Astrocyte (in vitro differentiated cells and primary cell): ENCODE data around the gene HOXC9. TPM values are rescaled to one million over a fixed set of nuclear protein-coding genes. Genes with fewer than 3 reads are reported as not detected.

Experiments used
- DNase-seq: peaks from one replicate; pipeline ENCODE4 v3.0.0-alpha.2; 2010; ENCODE audit warnings: low read depth
- FAIRE-seq: peaks from 2 replicates; lab custom pipeline; 2011; peaks lifted over from hg19 to GRCh38; lab: Jason Lieb, UNC
- H2AFZ ChIP-seq: 2 replicates; pipeline ENCODE4 v1.6.0; 2012; ENCODE audit warnings: low read depth, low read length, inconsistent platforms
- H3K27ac ChIP-seq: 2 replicates; pipeline ENCODE4 v1.5.1; 2011; ENCODE audit warnings: low read depth, low read length, inconsistent platforms
- H3K27me3 ChIP-seq: 2 replicates; pipeline ENCODE4 v1.6.0; 2011; ENCODE audit warnings: low read length, inconsistent platforms; ENCODE audit not compliant: insufficient read depth
- H3K36me3 ChIP-seq: 2 replicates; pipeline ENCODE4 v1.5.1; 2011; ENCODE audit warnings: low read length, inconsistent platforms; ENCODE audit not compliant: insufficient read depth
- H3K4me1 ChIP-seq: 2 replicates; pipeline ENCODE4 v1.5.1; 2011; ENCODE audit warnings: low read length, inconsistent platforms; ENCODE audit not compliant: insufficient read depth
- H3K4me2 ChIP-seq: 2 replicates; pipeline ENCODE4 v1.6.0; 2012; ENCODE audit warnings: low read length, inconsistent platforms
- H3K4me3 ChIP-seq: 2 replicates; pipeline ENCODE4 v1.5.1; 2011; ENCODE audit warnings: low read depth, mild to moderate bottlenecking, low read length, inconsistent platforms; ENCODE audit not compliant: insufficient read depth
- H3K79me2 ChIP-seq: 2 replicates; pipeline ENCODE4 v1.6.0; 2012; ENCODE audit warnings: mild to moderate bottlenecking, low read length, inconsistent platforms; ENCODE audit not compliant: insufficient read depth
- H3K9ac ChIP-seq: 2 replicates; pipeline ENCODE4 v1.6.0; 2012; ENCODE audit warnings: mild to moderate bottlenecking, low read length, inconsistent platforms
- H3K9me3 ChIP-seq: 2 replicates; pipeline ENCODE4 v1.5.1; 2012; ENCODE audit warnings: low read depth, mild to moderate bottlenecking, low read length, inconsistent platforms; ENCODE audit not compliant: insufficient read depth
- H4K20me1 ChIP-seq: 2 replicates; pipeline ENCODE4 v1.6.0; 2012; ENCODE audit warnings: low read length, inconsistent platforms; ENCODE audit not compliant: insufficient read depth
- H3K27ac Mint-ChIP-seq: one replicate; pipeline ENCODE4 v1.8.0; 2021; ENCODE audit warnings: mild to moderate bottlenecking, mixed read lengths; ENCODE audit not compliant: unreplicated experiment
- H3K27me3 Mint-ChIP-seq: one replicate; pipeline ENCODE4 v1.8.0; 2021; ENCODE audit warnings: low read depth, mixed read lengths; ENCODE audit not compliant: unreplicated experiment
- H3K36me3 Mint-ChIP-seq: one replicate; pipeline ENCODE4 v1.8.0; 2021; ENCODE audit warnings: low read depth, mixed read lengths; ENCODE audit not compliant: unreplicated experiment
- H3K4me1 Mint-ChIP-seq: one replicate; pipeline ENCODE4 v1.8.0; 2021; ENCODE audit warnings: low read depth, mixed read lengths; ENCODE audit not compliant: unreplicated experiment
- H3K4me3 Mint-ChIP-seq: one replicate; pipeline ENCODE4 v1.8.0; 2021; ENCODE audit warnings: mild to moderate bottlenecking, moderate library complexity, mixed read lengths; ENCODE audit not compliant: unreplicated experiment
- H3K9me3 Mint-ChIP-seq: one replicate; pipeline ENCODE4 v1.8.0; 2021; ENCODE audit warnings: mild to moderate bottlenecking, mixed read lengths; ENCODE audit not compliant: unreplicated experiment
- EZH2 ChIP-seq: IDR thresholded peaks from 2 replicates; pipeline ENCODE4 v1.6.1; 2012; ENCODE audit warnings: mild to moderate bottlenecking, low read length, inconsistent platforms; ENCODE audit not compliant: insufficient read depth
- total RNA-seq: library from RNA; stranded (reverse); gene quantifications from 2 replicates; pipeline ENCODE4 v1.2.1, GENCODE V29; 2021
- TF ChIP-seq, protein P1 (sequence below): IDR thresholded peaks from 2 replicates; pipeline ENCODE4 v1.5.1; 2011; ENCODE audit warnings: low read depth, mild to moderate bottlenecking, inconsistent platforms, low read length, moderate library complexity; ENCODE audit not compliant: insufficient read depth

HOXC9 gene
- total RNA-seq, 1 donor from 2014 or later: not detected

DNA sequence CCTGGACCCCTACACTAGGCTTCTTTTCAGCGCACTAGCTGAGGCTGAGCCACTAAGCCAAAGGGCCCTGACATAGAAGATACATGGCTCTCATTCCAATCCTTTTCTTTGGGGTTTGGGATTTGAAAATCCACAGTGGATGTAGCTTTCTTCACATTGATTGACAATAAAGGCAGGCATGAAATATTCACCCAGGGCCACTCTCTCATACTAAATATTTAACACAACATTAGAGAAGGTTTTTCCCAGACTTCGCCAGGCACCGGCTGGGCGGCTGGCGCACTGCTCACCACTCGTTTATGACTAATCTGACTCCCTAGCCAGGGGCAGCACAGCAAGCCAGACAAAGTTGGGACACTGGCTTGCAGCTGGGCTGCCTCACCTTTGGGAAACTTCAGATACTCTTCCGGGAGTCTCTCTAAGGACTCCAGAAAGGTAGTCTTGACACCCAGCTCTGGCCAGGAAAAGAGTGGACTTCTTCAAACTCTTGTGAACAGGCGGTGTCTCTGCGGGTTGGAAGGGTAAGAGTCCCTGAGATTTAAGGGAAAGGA is 27.7 kb upstream of the HOXC9 start:
- Histone ChIP-seq H3K36me3 (no peaks in the 10 kb centered on the region), H3K27ac (no peak overlapping the region), H3K9ac (no peak overlapping the region), H3K4me2 (no peak overlapping the region), H3K9me3 (peaks cover 5% of the 10 kb centered on the region), H3K4me1 (no peaks in the 10 kb centered on the region), H3K79me2 (no peaks in the 10 kb centered on the region), H3K4me3 (no peak overlapping the region), H3K27me3 (peaks cover 96% of the 10 kb centered on the region), H4K20me1 (no peaks in the 10 kb centered on the region), H2AFZ (no peak overlapping the region)
- no peak overlapping the region for H3K4me3 Mint-ChIP-seq
- no peak overlapping the region for H3K27ac Mint-ChIP-seq
- no peaks in the 10 kb centered on the region for H3K36me3 Mint-ChIP-seq
- H3K27me3 Mint-ChIP-seq: peaks cover 86% of the 10 kb centered on the region
- FAIRE-seq (no peak), DNase-seq (no peak)
- TF ChIP-seq, protein P1, sequence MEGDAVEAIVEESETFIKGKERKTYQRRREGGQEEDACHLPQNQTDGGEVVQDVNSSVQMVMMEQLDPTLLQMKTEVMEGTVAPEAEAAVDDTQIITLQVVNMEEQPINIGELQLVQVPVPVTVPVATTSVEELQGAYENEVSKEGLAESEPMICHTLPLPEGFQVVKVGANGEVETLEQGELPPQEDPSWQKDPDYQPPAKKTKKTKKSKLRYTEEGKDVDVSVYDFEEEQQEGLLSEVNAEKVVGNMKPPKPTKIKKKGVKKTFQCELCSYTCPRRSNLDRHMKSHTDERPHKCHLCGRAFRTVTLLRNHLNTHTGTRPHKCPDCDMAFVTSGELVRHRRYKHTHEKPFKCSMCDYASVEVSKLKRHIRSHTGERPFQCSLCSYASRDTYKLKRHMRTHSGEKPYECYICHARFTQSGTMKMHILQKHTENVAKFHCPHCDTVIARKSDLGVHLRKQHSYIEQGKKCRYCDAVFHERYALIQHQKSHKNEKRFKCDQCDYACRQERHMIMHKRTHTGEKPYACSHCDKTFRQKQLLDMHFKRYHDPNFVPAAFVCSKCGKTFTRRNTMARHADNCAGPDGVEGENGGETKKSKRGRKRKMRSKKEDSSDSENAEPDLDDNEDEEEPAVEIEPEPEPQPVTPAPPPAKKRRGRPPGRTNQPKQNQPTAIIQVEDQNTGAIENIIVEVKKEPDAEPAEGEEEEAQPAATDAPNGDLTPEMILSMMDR: no peak
- TF ChIP-seq EZH2: peak; percentile 55
- H3K9me3 Mint-ChIP-seq: peaks cover 29% of the 10 kb centered on the region
- no peaks in the 10 kb centered on the region for H3K4me1 Mint-ChIP-seq

DNA sequence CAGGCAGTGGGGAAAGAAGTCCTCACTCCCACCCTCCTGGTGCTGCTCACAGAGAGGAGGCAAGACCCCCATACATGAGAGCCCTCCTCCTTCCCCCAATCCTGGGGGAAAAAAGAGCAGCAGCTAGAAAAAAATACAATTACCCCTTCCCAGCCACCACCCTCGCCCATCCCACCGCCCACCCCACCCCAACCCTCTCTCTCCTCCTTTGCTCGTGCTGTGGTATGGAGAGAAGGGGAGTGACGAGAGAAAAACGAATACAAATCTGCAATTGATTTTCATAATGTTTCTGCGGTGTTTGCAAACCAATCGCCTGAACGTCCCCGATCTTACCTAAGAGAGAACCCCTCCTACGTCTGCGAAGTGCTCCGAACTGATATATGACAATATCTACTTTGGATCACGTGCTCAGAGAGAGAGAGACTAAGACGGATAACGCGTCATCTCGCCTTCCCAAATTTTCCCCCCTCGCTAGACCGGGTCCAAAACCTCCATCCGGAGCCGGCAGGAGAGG is 27.2 kb upstream of the HOXC9 start, which contains the start of gene HOXC11:
Gene HOXC11, plus strand, starts transcription at position 405 of the 514 bp plus-strand sequence. CDS start 116 bp downstream, outside the sequence.
- peak within 1 kb of the TSS; percentile 55 for H3K27ac Mint-ChIP-seq
- Histone ChIP-seq H2AFZ (no peak within 1 kb of the TSS), H3K4me1 (no peaks in the 10 kb centered on the region), H3K36me3 (no peaks in the 10 kb centered on the region), H3K9ac (no peak within 1 kb of the TSS), H3K4me2 (no peak within 1 kb of the TSS), H3K9me3 (peaks cover 5% of the 10 kb centered on the region), H3K27me3 (peaks cover 96% of the 10 kb centered on the region), H3K27ac (no peak within 1 kb of the TSS), H3K4me3 (no peak within 1 kb of the TSS), H3K79me2 (no peaks in the 10 kb centered on the region), H4K20me1 (no peaks in the 10 kb centered on the region)
- FAIRE-seq: no peak
- no peak for DNase-seq
- H3K4me1 Mint-ChIP-seq: no peaks in the 10 kb centered on the region
- peaks cover 27% of the 10 kb centered on the region for H3K9me3 Mint-ChIP-seq
- peaks cover 86% of the 10 kb centered on the region for H3K27me3 Mint-ChIP-seq
- peak; percentile 9 for TF ChIP-seq EZH2
- TF ChIP-seq, protein P1: no peak
- H3K4me3 Mint-ChIP-seq: no peak within 1 kb of the TSS
- no peaks in the 10 kb centered on the region for H3K36me3 Mint-ChIP-seq
